MM.1S (cell line): Measurements from ENCODE around the gene ZNF593OS.

Source experiments
- DNase-seq: peaks from one replicate; pipeline ENCODE4 v3.0.0-alpha.2; 2015
- H2AFZ ChIP-seq: fragments of 300-600 bp; sonication (generic); 2 replicates; pipeline ENCODE4 v1.6.0; 2016; ENCODE audit warnings: antibody characterized with exemption, low read length
- H3F3A ChIP-seq: fragments of 300-600 bp; sonication (generic); 2 replicates; pipeline ENCODE4 v1.6.1; 2016; ENCODE audit warnings: mild to moderate bottlenecking, antibody characterized with exemption, low read length, moderate library complexity, mixed read lengths; ENCODE audit not compliant: insufficient read depth
- H3K27ac ChIP-seq: fragments of 300-600 bp; sonication (generic); 2 replicates; pipeline ENCODE4 v1.5.1; 2016; ENCODE audit warnings: mild to moderate bottlenecking, low read length
- H3K27me3 ChIP-seq: fragments of 300-600 bp; sonication (generic); replicated peaks from 2 replicates; pipeline ENCODE4 v1.6.0; 2016; ENCODE audit warnings: low read length; ENCODE audit not compliant: insufficient read depth
- H3K36me3 ChIP-seq: fragments of 300-600 bp; sonication (generic); replicated peaks from 2 replicates; pipeline ENCODE4 v1.6.1; 2016; ENCODE audit warnings: mild to moderate bottlenecking, low read length, mixed read lengths; ENCODE audit not compliant: insufficient read depth
- H3K4me1 ChIP-seq: fragments of 300-600 bp; sonication (generic); 2 replicates; pipeline ENCODE4 v1.6.1; 2016; ENCODE audit warnings: low read length, mixed read lengths
- H3K4me2 ChIP-seq: fragments of 300-600 bp; sonication (generic); 2 replicates; pipeline ENCODE4 v1.6.0; 2016; ENCODE audit warnings: low read depth, low read length
- H3K4me3 ChIP-seq: fragments of 300-600 bp; sonication (generic); 2 replicates; pipeline ENCODE4 v1.5.1; 2016; ENCODE audit warnings: low read length, mixed read lengths
- H3K79me2 ChIP-seq: fragments of 300-600 bp; sonication (generic); 2 replicates; pipeline ENCODE4 v1.6.1; 2016; ENCODE audit warnings: mixed run types, low read length, mixed read lengths
- H3K9ac ChIP-seq: fragments of 300-600 bp; sonication (generic); 2 replicates; pipeline ENCODE4 v1.6.1; 2016; ENCODE audit warnings: low read length, mixed read lengths
- H3K9me2 ChIP-seq: fragments of 300-600 bp; sonication (generic); replicated peaks from 2 replicates; pipeline ENCODE4 v1.6.1; 2016; ENCODE audit warnings: mild to moderate bottlenecking, low read length, mixed read lengths; ENCODE audit not compliant: insufficient read depth
- H3K9me3 ChIP-seq: fragments of 300-600 bp; sonication (generic); replicated peaks from 2 replicates; pipeline ENCODE4 v1.6.1; 2016; ENCODE audit warnings: mild to moderate bottlenecking, low read length, mixed read lengths; ENCODE audit not compliant: insufficient read depth
- H4K20me1 ChIP-seq: fragments of 300-600 bp; sonication (generic); 2 replicates; pipeline ENCODE4 v1.6.1; 2016; ENCODE audit warnings: mild to moderate bottlenecking, low read length, moderate library complexity, mixed read lengths; ENCODE audit not compliant: insufficient read depth
- CTCF ChIP-seq: fragments of 300-600 bp; sonication (generic); IDR thresholded peaks from 2 replicates; pipeline ENCODE4 v1.5.1; 2016; ENCODE audit warnings: antibody characterized with exemption, low read length, mixed read lengths
- EZH2 ChIP-seq: fragments of 300-600 bp; sonication (generic); optimal IDR thresholded peaks from 2 replicates; pipeline ENCODE3; 2017; ENCODE audit warnings: low read depth, mild to moderate bottlenecking, antibody characterized with exemption, low read length, mixed read lengths
- EZH2phosphoT487 ChIP-seq: fragments of 300-600 bp; sonication (generic); IDR thresholded peaks from 2 replicates; pipeline ENCODE4 v1.6.1; 2018; ENCODE audit warnings: antibody characterized with exemption, low read length

The ZNF593OS gene

GRCh38 chr1:26189751-26190275 lies 18.2 kb upstream of the ZNF593OS start:
- 0 out of 2 replicates have a peak, but pooled peaks cover 3% of the 10 kb centered on the region for H3K27me3 ChIP-seq
- TF ChIP-seq EZH2 (no peak), CTCF (no peak), EZH2phosphoT487 (no peak)
- no peak overlapping the region for H3K27ac ChIP-seq
- H3K4me1 ChIP-seq: no peaks in the 10 kb centered on the region; the same call in 1 of the 2 replicates
- no peak for DNase-seq
- H3K9ac ChIP-seq: no peak overlapping the region
- H3K9me2 ChIP-seq: no peaks in the 10 kb centered on the region
- H2AFZ ChIP-seq: no peak overlapping the region
- H3K4me3 ChIP-seq: no peak overlapping the region
- H3K9me3 ChIP-seq: no peaks in the 10 kb centered on the region
- H3K36me3 ChIP-seq: no peaks in the 10 kb centered on the region
- H3K79me2 ChIP-seq: no peaks in the 10 kb centered on the region
- no peak overlapping the region for H3K4me2 ChIP-seq
- H4K20me1 ChIP-seq: no peaks in the 10 kb centered on the region
- no peaks in the 10 kb centered on the region for H3F3A ChIP-seq

DNA sequence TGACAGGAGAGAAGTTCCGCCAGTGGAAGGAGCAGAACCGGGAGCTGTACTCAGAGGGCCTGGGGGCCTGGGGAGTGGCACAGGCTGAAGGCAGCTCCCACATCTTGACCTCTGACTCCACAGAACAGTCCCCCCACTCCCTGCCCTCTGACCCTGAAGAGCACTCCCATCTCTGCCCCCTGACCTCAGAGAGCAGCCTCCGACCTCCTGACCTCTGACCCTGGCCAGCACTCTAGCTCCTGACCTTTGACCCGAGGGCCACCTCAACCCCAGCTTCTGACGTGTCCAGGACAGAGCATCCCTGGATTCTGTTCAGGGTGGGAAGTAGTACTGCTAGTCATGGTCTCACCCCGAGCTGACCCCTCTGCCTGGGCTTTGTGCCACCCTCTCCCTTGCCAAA lies 17.7 kb upstream of the ZNF593OS start:
- no peaks in the 10 kb centered on the region for H3F3A ChIP-seq
- no peak overlapping the region for H3K27ac ChIP-seq
- no peaks in the 10 kb centered on the region for H4K20me1 ChIP-seq
- no peak overlapping the region for H2AFZ ChIP-seq
- 0 out of 2 replicates have a peak, but pooled peaks cover 3% of the 10 kb centered on the region for H3K27me3 ChIP-seq
- no peaks in the 10 kb centered on the region for H3K9me3 ChIP-seq
- no peak for DNase-seq
- no peak for TF ChIP-seq EZH2phosphoT487
- TF ChIP-seq EZH2: no peak
- TF ChIP-seq CTCF: no peak
- no peaks in the 10 kb centered on the region for H3K79me2 ChIP-seq
- H3K9ac ChIP-seq: no peak overlapping the region
- H3K9me2 ChIP-seq: no peaks in the 10 kb centered on the region
- no peak overlapping the region for H3K4me3 ChIP-seq
- H3K36me3 ChIP-seq: no peaks in the 10 kb centered on the region
- H3K4me2 ChIP-seq: no peak overlapping the region
- H3K4me1 ChIP-seq: no peaks in the 10 kb centered on the region; the same call in 1 of the 2 replicates

GRCh38 chr1:26188477-26188876 lies 16.8 kb upstream of the ZNF593OS start:
- Histone ChIP-seq H3K4me3 (no peak overlapping the region), H3K9me3 (no peaks in the 10 kb centered on the region), H3K36me3 (no peaks in the 10 kb centered on the region), H3K9me2 (no peaks in the 10 kb centered on the region), H3K4me1 (no peaks in the 10 kb centered on the region; the same call in 1 of the 2 replicates), H3F3A (no peaks in the 10 kb centered on the region), H3K27me3 (0 out of 2 replicates have a peak, but pooled peaks cover 3% of the 10 kb centered on the region), H3K9ac (no peak overlapping the region), H3K79me2 (no peaks in the 10 kb centered on the region), H3K27ac (no peak overlapping the region), H3K4me2 (no peak overlapping the region), H2AFZ (no peak overlapping the region), H4K20me1 (no peaks in the 10 kb centered on the region)
- TF ChIP-seq CTCF (no peak), EZH2phosphoT487 (no peak), EZH2 (no peak)
- no peak for DNase-seq
